ENCODE data around the gene C10orf53.
"Not testable (repeated sequence)": the region's sequence is repeated elsewhere in the genome, so short reads cannot be mapped to it uniquely, and the experiment has no call there.

The C10orf53 gene

DNA sequence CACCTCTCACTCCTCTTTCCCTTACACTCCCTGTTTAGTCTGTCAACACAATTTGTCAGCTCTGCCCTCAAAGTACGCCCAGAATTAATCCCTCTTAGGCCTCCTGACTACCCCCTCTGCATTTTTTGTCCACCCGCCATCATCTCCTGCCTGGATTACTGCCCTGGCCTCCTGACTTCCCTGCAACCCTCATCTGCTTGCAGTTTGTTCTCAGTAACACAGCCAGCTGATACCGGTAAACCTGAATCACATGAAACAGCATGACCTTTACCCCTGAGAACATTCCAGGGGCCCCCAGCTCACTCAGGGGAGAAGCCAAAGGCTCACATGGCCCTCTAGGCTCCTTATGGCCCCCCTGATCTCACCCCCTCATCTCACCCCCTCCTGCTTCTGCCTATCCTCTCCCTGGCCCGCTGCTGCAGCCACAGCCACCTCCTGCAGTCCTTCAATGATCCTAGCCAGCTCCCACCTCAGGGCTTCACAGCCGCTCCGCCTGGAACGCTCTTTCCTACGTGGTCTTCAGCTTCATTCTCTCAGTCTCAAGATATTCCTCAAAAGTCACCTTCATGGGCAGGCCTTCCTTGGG lies 8.9 kb downstream of the C10orf53 start:
- DNase-seq (ENCODE audit: low read depth in 2 of 2) = no peak

- DNase-seq (ENCODE audit: low read depth in 2 of 2) = no peak
Observed at GRCh38 chr10:49688920-49689319, 9.5 kb downstream of the C10orf53 start.

DNA sequence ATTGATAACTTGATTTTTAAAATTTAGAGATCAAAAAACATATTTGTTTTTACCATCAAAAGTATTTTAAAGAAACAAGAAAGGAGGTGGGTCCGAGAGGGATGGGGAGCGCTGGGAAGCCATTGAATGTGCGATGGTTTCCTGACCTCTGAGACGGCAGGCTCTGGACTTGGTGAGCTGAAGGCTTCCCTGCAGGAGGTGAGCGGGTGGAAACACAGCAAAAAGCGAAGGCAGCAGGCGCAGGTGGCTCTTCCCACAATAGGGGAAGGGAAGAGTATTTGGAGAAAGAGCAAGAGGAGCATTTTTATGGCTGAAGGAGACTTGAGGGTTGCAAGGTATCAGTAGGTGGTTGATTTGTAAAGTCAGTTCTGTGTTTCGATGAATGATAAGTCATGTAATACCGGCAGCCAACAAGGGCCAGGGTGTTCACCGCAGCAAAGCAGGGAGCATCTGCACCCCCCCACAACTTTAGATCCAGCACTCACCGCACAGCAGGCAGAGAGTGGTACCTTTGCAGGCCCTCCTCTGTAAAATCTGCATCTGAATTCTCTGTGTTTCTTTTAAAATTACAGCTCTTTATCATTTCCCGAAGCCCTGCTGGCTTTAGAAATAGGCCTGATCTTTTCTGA lies 10.5 kb downstream of the C10orf53 start:
- no peak for DNase-seq (ENCODE audit: low read depth in 2 of 2)

DNA sequence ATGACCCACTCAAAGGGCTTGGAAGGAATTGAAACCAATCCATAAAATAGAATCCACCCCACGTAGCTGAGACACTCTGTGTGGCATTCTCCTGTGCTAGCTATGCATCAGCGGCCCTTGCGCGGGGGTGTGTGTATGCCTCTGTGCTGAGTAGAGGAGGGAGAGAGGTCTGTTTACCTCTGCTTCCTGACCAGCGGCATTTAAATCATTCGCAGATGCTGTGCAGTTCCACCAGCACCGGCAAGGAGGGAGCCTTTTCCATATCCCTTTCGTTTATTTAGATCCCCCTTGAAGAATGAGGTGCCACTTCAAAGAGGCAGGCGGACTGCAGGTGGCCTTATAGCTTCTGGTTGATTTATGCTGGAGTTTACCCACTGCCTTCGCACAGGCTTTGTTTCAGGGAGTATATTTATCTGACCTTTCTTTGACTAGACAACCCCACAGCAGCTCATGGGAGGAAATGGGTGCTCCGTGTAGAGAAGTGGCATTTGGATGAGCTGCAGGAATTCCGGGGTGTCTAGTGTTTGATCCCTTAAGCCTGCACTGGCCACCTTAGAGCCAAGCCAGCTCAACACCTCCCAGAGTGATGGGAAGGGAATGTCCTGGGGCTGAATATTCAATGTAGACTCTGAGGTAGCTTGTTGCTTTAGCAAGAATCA lies 11.4 kb downstream of the C10orf53 start:
- no peak for DNase-seq (ENCODE audit: low read depth in 2 of 2)

GRCh38 chr10:49691588-49691987 lies 12.1 kb downstream of the C10orf53 start:
- DNase-seq (ENCODE audit: low read depth in 2 of 2) = no peak

DNA sequence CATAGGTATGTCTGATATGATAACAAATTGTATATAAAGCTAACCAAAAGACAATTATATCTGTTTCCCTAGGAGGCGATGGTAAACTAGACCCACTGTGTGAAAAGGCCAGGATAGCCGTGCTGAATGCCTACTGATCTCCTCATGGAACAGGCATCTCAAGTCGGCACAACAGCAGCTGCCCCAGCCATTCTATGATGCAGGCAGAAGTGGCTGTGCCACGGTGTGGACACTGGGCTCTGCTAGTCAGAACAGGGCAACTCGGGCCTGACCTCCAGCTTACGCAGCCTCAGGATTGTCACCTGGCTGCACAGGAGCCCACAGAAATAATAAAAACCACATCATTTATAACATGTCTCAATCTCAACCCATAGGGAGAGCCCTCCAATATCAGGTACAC lies 15.0 kb downstream of the C10orf53 start:
- DNase-seq (ENCODE audit: low read depth in 2 of 2) = no peak

DNA sequence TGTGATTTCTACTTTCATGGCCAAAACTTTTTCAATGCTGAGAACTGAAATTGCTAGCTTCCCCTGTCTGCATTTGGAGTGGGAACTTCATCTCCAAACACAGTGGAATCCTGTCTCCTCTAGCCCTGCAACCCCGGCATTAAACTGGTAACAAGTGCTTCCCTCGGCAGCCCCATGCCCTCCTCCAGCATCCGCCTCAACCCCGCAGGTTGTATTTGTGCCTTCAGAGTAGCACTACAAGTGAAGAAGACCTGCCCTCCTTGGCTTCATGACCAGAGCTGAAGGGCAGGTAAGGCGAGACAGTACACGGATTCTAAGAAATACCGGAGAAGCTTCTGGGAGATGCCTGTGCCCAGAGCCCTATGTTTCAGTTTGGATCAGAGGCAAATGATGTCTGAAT lies 16.9 kb downstream of the C10orf53 start:
- no peak for DNase-seq (ENCODE audit: low read depth in 2 of 2)

DNA sequence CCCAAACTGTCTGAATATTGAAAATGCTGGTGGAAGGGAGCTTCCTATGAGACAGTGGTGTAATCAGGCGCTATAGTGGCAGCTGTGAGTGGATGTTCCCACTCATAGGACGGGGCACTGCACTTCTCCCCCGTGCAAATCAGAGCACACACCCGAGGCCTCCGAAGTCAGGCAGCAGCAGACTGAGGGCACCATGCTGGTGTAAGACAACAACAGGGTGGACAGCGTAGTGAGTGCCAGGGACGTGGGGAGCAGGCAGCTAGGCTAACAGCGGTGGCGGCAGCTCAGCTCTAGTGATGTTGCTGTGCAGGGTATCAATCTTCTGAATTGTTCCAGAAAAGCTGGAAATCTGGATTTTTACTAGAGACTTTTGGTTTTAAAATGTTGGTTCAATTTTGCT lies 19.2 kb downstream of the C10orf53 start:
- no peak for DNase-seq (ENCODE audit: low read depth in 2 of 2)

GRCh38 chr10:49700211-49700610 lies 20.8 kb downstream of the C10orf53 start:
- no peak for DNase-seq (ENCODE audit: low read depth in 2 of 2)

GRCh38 chr10:49700997-49701396 lies 21.5 kb downstream of the C10orf53 start:
- no peak for DNase-seq (ENCODE audit: low read depth in 2 of 2)

- no peak for DNase-seq (ENCODE audit: low read depth in 2 of 2)
Observed at GRCh38 chr10:49707585-49707984, 28.1 kb downstream of the C10orf53 start.

DNA sequence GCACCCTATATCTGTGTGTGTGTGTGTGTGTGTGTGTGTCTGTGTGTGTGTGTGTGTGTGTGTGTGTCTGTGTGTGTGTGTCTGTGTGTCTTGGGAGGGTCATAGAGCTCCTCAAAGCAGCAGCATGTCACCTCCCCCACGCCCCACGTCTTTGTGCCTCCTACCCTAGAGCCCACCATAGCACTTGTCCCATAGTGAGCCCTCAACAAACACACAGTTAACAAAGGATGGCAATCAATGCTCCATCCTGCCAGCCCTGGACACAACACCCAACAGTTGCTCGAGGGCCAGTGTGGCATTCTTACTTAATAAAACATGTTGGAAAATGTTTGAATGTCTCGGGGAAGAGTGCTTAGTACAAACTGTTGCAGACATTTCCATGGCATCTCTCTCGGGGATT lies 30.5 kb downstream of the C10orf53 start:
- DNase-seq (ENCODE audit: low read depth in 2 of 2) = no peak

DNA sequence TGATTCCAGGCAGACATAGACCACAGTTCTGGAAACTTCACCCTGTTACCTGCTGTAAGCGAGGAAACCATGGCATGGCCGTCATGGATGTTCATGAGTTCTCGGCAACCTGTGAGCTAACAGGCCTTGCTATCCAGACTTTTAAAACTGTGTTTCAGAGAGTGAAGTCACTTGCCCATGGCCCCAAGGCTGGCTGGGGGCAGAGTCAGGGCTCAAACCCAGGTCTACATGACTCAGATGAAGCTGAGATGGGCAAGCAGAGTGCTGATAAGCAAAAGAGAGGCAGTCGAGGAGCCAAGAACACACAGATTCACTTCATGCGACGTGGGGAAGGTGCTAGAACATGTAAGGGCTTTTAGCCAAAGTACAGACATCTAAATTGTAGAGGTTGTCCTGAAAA lies 31.5 kb downstream of the C10orf53 start:
- DNase-seq (ENCODE audit: low read depth in 2 of 2) = no peak

- no peak for DNase-seq (ENCODE audit: low read depth in 2 of 2)
Observed at GRCh38 chr10:49711481-49711880, 32.0 kb downstream of the C10orf53 start.

GRCh38 chr10:49713266-49713665 lies 33.8 kb downstream of the C10orf53 start:
- DNase-seq (ENCODE audit: low read depth in 2 of 2) = no peak

DNA sequence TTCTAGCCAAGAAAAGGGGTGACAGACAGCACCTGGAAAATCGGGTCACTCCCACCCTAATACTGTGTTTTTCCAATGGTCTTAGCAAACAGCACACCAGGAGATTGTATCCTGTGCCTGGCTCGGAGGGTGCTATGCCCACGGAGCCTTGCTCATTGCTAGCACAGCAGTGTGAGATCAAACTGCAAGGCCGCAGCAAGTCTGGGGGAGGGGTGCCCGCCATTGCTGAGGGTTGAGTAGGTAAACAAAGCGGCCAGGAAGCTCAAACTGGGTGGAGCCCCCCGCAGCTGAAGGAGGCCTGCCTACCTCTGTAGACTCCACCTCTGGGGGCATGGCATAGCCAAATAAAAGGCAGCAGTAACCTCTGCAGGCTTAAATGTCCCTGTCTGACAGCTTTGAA lies 35.7 kb downstream of the C10orf53 start:
- DNase-seq (ENCODE audit: low read depth in 2 of 2) = not testable (repeated sequence)

- DNase-seq (ENCODE audit: low read depth in 2 of 2) = no peak
Observed at GRCh38 chr10:49726593-49726992, 47.1 kb downstream of the C10orf53 start.

- no peak for DNase-seq (ENCODE audit: low read depth in 2 of 2)
Observed at GRCh38 chr10:49733866-49734265, 54.4 kb downstream of the C10orf53 start.

DNA sequence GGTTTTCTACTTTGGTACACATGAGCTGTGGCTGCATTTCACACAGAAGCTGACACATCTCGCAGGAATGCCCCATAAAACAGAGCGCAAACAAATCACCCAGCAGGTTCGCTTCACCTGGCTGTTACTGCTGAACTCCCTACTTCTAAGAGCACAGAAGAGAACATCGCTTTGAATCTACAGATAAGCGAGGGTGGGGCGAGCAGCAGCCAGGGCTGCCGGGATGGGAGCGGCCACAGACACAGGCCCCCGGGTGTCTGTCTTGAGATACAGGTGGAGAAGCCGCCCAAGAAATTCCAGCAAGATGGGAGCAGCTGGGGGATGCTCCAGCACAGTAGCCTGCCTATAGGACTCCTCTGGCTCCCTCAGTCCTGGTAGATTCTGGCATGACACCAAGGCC lies 55.2 kb downstream of the C10orf53 start:
- DNase-seq (ENCODE audit: low read depth in 2 of 2) = no peak

GRCh38 chr10:49735161-49735560 lies 55.7 kb downstream of the C10orf53 start:
- DNase-seq (ENCODE audit: low read depth in 2 of 2) = no peak

GRCh38 chr10:49735848-49736563 lies 56.6 kb downstream of the C10orf53 start:
- no peak for DNase-seq (ENCODE audit: low read depth in 2 of 2)

DNA sequence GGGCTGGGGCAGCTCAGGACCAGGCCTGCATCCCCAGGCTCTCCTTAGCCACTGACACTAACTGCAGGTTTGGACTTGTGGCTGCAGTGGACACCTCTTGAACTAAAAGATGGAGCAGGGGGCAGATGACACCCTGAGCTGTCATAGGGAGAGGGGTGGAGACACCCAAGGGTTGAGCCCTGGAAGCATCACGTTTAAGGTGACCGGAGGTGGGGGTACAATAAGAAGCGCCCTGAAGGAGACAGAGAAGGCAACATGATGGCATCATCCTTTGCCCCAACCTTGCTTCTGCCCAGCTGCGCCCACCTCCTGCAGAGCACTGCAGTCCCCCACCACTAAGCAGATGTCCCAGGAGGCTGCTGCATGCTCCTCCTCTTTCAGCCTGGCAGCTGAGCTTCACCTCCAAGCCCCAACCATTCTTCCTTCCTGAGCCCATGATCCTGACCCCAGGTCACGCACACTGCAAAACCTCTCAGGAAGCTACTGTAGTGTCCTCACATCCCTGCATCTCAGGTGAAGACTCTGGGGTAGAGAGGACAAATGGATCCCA lies 57.2 kb downstream of the C10orf53 start:
- DNase-seq (ENCODE audit: low read depth in 2 of 2) = no peak

All from stimulated activated CD4-positive, alpha-beta T cell treated with anti-CD3 and anti-CD28 coated beads, Interleukin-1b, Interleukin-23, amount 100 ng/mL, for 4 hours (primary cell).